Skeletal muscle satellite cell (primary cell): Measurements from ENCODE around the gene CD276.

ENCODE experiments used
- H3K27me3 ChIP-seq: 2 replicates; pipeline ENCODE4 v1.7.0; 2013; ENCODE audit warnings: low read length; ENCODE audit not compliant: control insufficient read depth, insufficient read depth
- H3K36me3 ChIP-seq: 2 replicates; pipeline ENCODE4 v1.7.0; 2013; ENCODE audit warnings: mild to moderate bottlenecking, control low read depth, low read length; ENCODE audit not compliant: insufficient read depth
- H3K4me1 ChIP-seq: 2 replicates; pipeline ENCODE4 v1.7.0; 2013; ENCODE audit warnings: low read length; ENCODE audit not compliant: control insufficient read depth, insufficient read depth
- H3K4me2 ChIP-seq: 2 replicates; pipeline ENCODE4 v1.7.0; 2013; ENCODE audit warnings: mild to moderate bottlenecking, low read length
- H3K4me3 ChIP-seq: 2 replicates; pipeline ENCODE4 v1.7.0; 2013; ENCODE audit warnings: low read length
- H3K9ac ChIP-seq: 2 replicates; pipeline ENCODE4 v1.7.0; 2013; ENCODE audit warnings: mild to moderate bottlenecking, low read depth, low read length, moderate library complexity
- H3K9me3 ChIP-seq: replicated peaks from 2 replicates; pipeline ENCODE4 v1.7.0; 2013; ENCODE audit warnings: mild to moderate bottlenecking, control low read depth, low read length

Gene CD276

GRCh38 chr15:73685981-73686380 is 1.8 kb downstream of the CD276 start:
- no peaks in the 10 kb centered on the region for H3K36me3 ChIP-seq
- no peaks in the 10 kb centered on the region for H3K27me3 ChIP-seq
- H3K9me3 ChIP-seq, result no peaks in the 10 kb centered on the region
- peaks cover 70% of the 10 kb centered on the region for H3K4me1 ChIP-seq
- H3K4me3 ChIP-seq, result peak overlapping the region; percentile 93
- peak overlapping the region; percentile 90 for H3K9ac ChIP-seq
- peak overlapping the region; percentile 96 for H3K4me2 ChIP-seq

- no peaks in the 10 kb centered on the region for H3K9me3 ChIP-seq
- H3K36me3 ChIP-seq, result peaks cover 4% of the 10 kb centered on the region
- H3K9ac ChIP-seq, result no peak overlapping the region
- H3K4me2 ChIP-seq, result peak overlapping the region; percentile 96
- peak overlapping the region; percentile 93 for H3K4me3 ChIP-seq
- H3K4me1 ChIP-seq, result peaks cover 75% of the 10 kb centered on the region
- no peaks in the 10 kb centered on the region for H3K27me3 ChIP-seq
These were observed 2.6 kb downstream of the CD276 start for GRCh38 chr15:73686781-73687256.

GRCh38 chr15:73687351-73687750 is 3.2 kb downstream of the CD276 start:
- Histone ChIP-seq H3K36me3 (peaks cover 5% of the 10 kb centered on the region), H3K4me3 (peak overlapping the region; percentile 40)

GRCh38 chr15:73688455-73688854 is 4.3 kb downstream of the CD276 start:
- Histone ChIP-seq H3K9me3 (no peaks in the 10 kb centered on the region), H3K4me1 (peaks cover 62% of the 10 kb centered on the region), H3K9ac (no peak overlapping the region), H3K4me2 (peak overlapping the region; percentile 52), H3K36me3 (peaks cover 5% of the 10 kb centered on the region), H3K4me3 (no peak overlapping the region), H3K27me3 (no peaks in the 10 kb centered on the region)

More at GRCh38 chr15:73687351-73687750, 3.2 kb downstream of the CD276 start:
- Histone ChIP-seq H3K27me3 (no peaks in the 10 kb centered on the region), H3K4me2 (peak overlapping the region; percentile 96), H3K4me1 (peaks cover 70% of the 10 kb centered on the region), H3K9me3 (no peaks in the 10 kb centered on the region), H3K9ac (no peak overlapping the region)

GRCh38 chr15:73691396-73691795 is 7.2 kb downstream of the CD276 start:
- H3K4me1 ChIP-seq, result peaks cover 63% of the 10 kb centered on the region
- H3K27me3 ChIP-seq, result no peaks in the 10 kb centered on the region
- H3K9me3 ChIP-seq, result no peaks in the 10 kb centered on the region

GRCh38 chr15:73694419-73694818 is 10.2 kb downstream of the CD276 start:
- no peak overlapping the region for H3K4me2 ChIP-seq
- H3K36me3 ChIP-seq, result peaks cover 21% of the 10 kb centered on the region
- no peaks in the 10 kb centered on the region for H3K27me3 ChIP-seq
- no peak overlapping the region for H3K4me3 ChIP-seq
- H3K9ac ChIP-seq, result no peak overlapping the region
- no peaks in the 10 kb centered on the region for H3K9me3 ChIP-seq
- H3K4me1 ChIP-seq, result peaks cover 44% of the 10 kb centered on the region

More at GRCh38 chr15:73691396-73691795, 7.2 kb downstream of the CD276 start:
- Histone ChIP-seq H3K4me3 (no peak overlapping the region), H3K36me3 (peaks cover 10% of the 10 kb centered on the region), H3K9ac (no peak overlapping the region), H3K4me2 (no peak overlapping the region)

GRCh38 chr15:73695773-73696640 is 11.8 kb downstream of the CD276 start:
- peaks cover 21% of the 10 kb centered on the region for H3K36me3 ChIP-seq
- H3K9me3 ChIP-seq, result no peaks in the 10 kb centered on the region
- no peak overlapping the region for H3K4me3 ChIP-seq
- H3K9ac ChIP-seq, result peak overlapping the region; percentile 41
- H3K4me1 ChIP-seq, result peaks cover 40% of the 10 kb centered on the region
- peak overlapping the region; percentile 71 for H3K4me2 ChIP-seq
- H3K27me3 ChIP-seq, result no peaks in the 10 kb centered on the region

- Histone ChIP-seq H3K27me3 (no peaks in the 10 kb centered on the region), H3K4me3 (no peak overlapping the region), H3K4me1 (peaks cover 34% of the 10 kb centered on the region), H3K4me2 (peak overlapping the region; percentile 71), H3K9me3 (no peaks in the 10 kb centered on the region), H3K36me3 (peaks cover 19% of the 10 kb centered on the region), H3K9ac (peak overlapping the region; percentile 41)
These were observed 12.4 kb downstream of the CD276 start for GRCh38 chr15:73696641-73697001.

GRCh38 chr15:73697033-73697467 is 12.9 kb downstream of the CD276 start:
- Histone ChIP-seq H3K4me1 (peaks cover 32% of the 10 kb centered on the region), H3K27me3 (no peaks in the 10 kb centered on the region), H3K36me3 (peaks cover 17% of the 10 kb centered on the region), H3K9ac (peak overlapping the region; percentile 41), H3K4me2 (peak overlapping the region; percentile 71), H3K4me3 (no peak overlapping the region), H3K9me3 (no peaks in the 10 kb centered on the region)

GRCh38 chr15:73699249-73700040 is 15.3 kb downstream of the CD276 start:
- Histone ChIP-seq H3K4me1 (peaks cover 27% of the 10 kb centered on the region), H3K4me3 (no peak overlapping the region), H3K27me3 (no peaks in the 10 kb centered on the region), H3K9ac (no peak overlapping the region), H3K4me2 (no peak overlapping the region), H3K9me3 (no peaks in the 10 kb centered on the region), H3K36me3 (peaks cover 20% of the 10 kb centered on the region)

- peaks cover 23% of the 10 kb centered on the region for H3K4me1 ChIP-seq
- peak overlapping the region; percentile 70 for H3K4me2 ChIP-seq
- no peaks in the 10 kb centered on the region for H3K9me3 ChIP-seq
- H3K9ac ChIP-seq, result no peak overlapping the region
- H3K4me3 ChIP-seq, result no peak overlapping the region
- H3K36me3 ChIP-seq, result peaks cover 26% of the 10 kb centered on the region
- no peaks in the 10 kb centered on the region for H3K27me3 ChIP-seq
These were observed 16.1 kb downstream of the CD276 start for GRCh38 chr15:73700041-73700842.
